GM12891 (cell line): ENCODE data around the gene CKB.

Source experiments
- POLR2A ChIP-seq: IDR thresholded peaks from 2 replicates; pipeline ENCODE4 v1.6.1; 2011; ENCODE audit warnings: low read depth, low read length, control low read depth
- TAF1 ChIP-seq: IDR thresholded peaks from 2 replicates; pipeline ENCODE4 v1.6.1; 2011; ENCODE audit warnings: low read depth, low read length, control low read depth

- no peak for TF ChIP-seq TAF1
- TF ChIP-seq POLR2A = no peak
These were observed 28.7 kb upstream of the CKB start for GRCh38 chr14:103551338-103551762.
